Activated T-helper 2 cell treated with anti-CD3 and anti-CD28 coated beads, Interferon-gamma antibody, Interleukin-2, Interleukin-4, amounts not matched to agents 10 μg/mL and 5 μg/mL and 100 μg/mL, durations not matched to agents 14 hours and 24 hours and 36 hours (primary cell): ENCODE results near the gene CPSF7. TPM values are rescaled to one million over a fixed set of nuclear protein-coding genes. Genes with fewer than 3 reads are reported as not detected.
A peak's percentile ranks its signal among the peaks of the same experiment; 100 is the strongest.
"Not testable (repeated sequence)": the region's sequence is repeated elsewhere in the genome, so short reads cannot be mapped to it uniquely, and the experiment has no call there.

Source experiments
- DNase-seq: peaks from one replicate; pipeline ENCODE4 v3.0.0; 2021; ENCODE audit warnings: low spot score
- H3K27ac Mint-ChIP-seq: one replicate; pipeline ENCODE4 v1.8.0; 2021; ENCODE audit warnings: mixed read lengths
- H3K27me3 Mint-ChIP-seq: one replicate; pipeline ENCODE4 v1.8.0; 2021; ENCODE audit warnings: low read depth, mixed read lengths
- H3K36me3 Mint-ChIP-seq: one replicate; pipeline ENCODE4 v1.8.0; 2021; ENCODE audit warnings: low read depth, mixed read lengths
- H3K4me1 Mint-ChIP-seq: one replicate; pipeline ENCODE4 v1.8.0; 2021; ENCODE audit warnings: low read depth, mixed read lengths
- H3K4me3 Mint-ChIP-seq: one replicate; pipeline ENCODE4 v1.8.0; 2021; ENCODE audit warnings: low read depth, mild to moderate bottlenecking, moderate library complexity, mixed read lengths
- H3K9me3 Mint-ChIP-seq: one replicate; pipeline ENCODE4 v1.8.0; 2021; ENCODE audit warnings: mixed read lengths
- intact Hi-C: fragments of 100-400 bp; cut with micrococcal nuclease; formaldehyde crosslinking; loops from one replicate; pipeline ENCODE4 v1.15.1; 2023
- total RNA-seq: library from RNA; stranded (reverse); gene quantifications from 2 replicates; pipeline ENCODE4 v1.2.3, GENCODE V29; 2022

CPSF7 gene
- 123 and 135 TPM in 2 replicates for total RNA-seq

- intact Hi-C loops: loop anchor here (1.0 to 2.0 kb wide), 3 partner anchors 37 to 97 kb away; partner anchors contain the start of genes DDB1, TKFC, TMEM138 and TMEM216
- Mint-ChIP-seq H3K27me3 (no peaks in the 10 kb centered on the region), H3K36me3 (peaks cover 58% of the 10 kb centered on the region), H3K4me3 (peak within 1 kb of the TSS; percentile 95), H3K4me1 (peaks cover 43% of the 10 kb centered on the region), H3K9me3 (no peaks in the 10 kb centered on the region), H3K27ac (peak within 1 kb of the TSS; percentile 97)
- peak; percentile 97 for DNase-seq
Observed at GRCh38 chr11:61429691-61430582, at the start of gene CPSF7, which contains the start of gene SDHAF2. TSS of gene CPSF7 (minus strand) at chr11:61429975. CDS start at chr11:61429235, 740 bp downstream. TSS of gene SDHAF2 (plus strand) at chr11:61430124. CDS start at chr11:61430147, 23 bp downstream.

- H3K36me3 Mint-ChIP-seq: peaks cover 4% of the 10 kb centered on the region
- no peaks in the 10 kb centered on the region for H3K27me3 Mint-ChIP-seq
- no peaks in the 10 kb centered on the region for H3K9me3 Mint-ChIP-seq
- no peak overlapping the region for H3K27ac Mint-ChIP-seq
- no peak overlapping the region for H3K4me3 Mint-ChIP-seq
- H3K4me1 Mint-ChIP-seq: peaks cover 12% of the 10 kb centered on the region
- intact Hi-C loops: loop anchor here (1.0 kb wide), 1 partner anchor 40 kb away; no protein-coding TSS in a partner anchor
- peak; percentile 22 for DNase-seq
Observed at GRCh38 chr11:61477727-61478148, 48.0 kb upstream of the CPSF7 start.

GRCh38 chr11:61477126-61477525, 47.4 kb upstream of the CPSF7 start:
- Mint-ChIP-seq H3K27me3 (no peaks in the 10 kb centered on the region), H3K36me3 (peaks cover 4% of the 10 kb centered on the region), H3K27ac (no peak overlapping the region), H3K4me1 (peaks cover 14% of the 10 kb centered on the region), H3K4me3 (no peak overlapping the region), H3K9me3 (no peaks in the 10 kb centered on the region)
- intact Hi-C loops: loop anchor here (1.0 kb wide), 1 partner anchor 40 kb away; no protein-coding TSS in a partner anchor
- no peak for DNase-seq

GRCh38 chr11:61476371-61476770, 46.6 kb upstream of the CPSF7 start:
- Mint-ChIP-seq H3K27me3 (no peaks in the 10 kb centered on the region), H3K4me3 (no peak overlapping the region), H3K9me3 (no peaks in the 10 kb centered on the region), H3K36me3 (peaks cover 4% of the 10 kb centered on the region), H3K4me1 (peaks cover 14% of the 10 kb centered on the region), H3K27ac (no peak overlapping the region)
- no peak for DNase-seq
- intact Hi-C loops: no loop called here

- intact Hi-C loops: no loop called here
- peaks cover 14% of the 10 kb centered on the region for H3K4me1 Mint-ChIP-seq
- H3K27me3 Mint-ChIP-seq: no peaks in the 10 kb centered on the region
- H3K36me3 Mint-ChIP-seq: peaks cover 11% of the 10 kb centered on the region
- DNase-seq: no peak
- H3K4me3 Mint-ChIP-seq: no peak overlapping the region
- H3K9me3 Mint-ChIP-seq: no peaks in the 10 kb centered on the region
- no peak overlapping the region for H3K27ac Mint-ChIP-seq
Observed at GRCh38 chr11:61475433-61475832, 45.7 kb upstream of the CPSF7 start.

- Mint-ChIP-seq H3K36me3 (peaks cover 17% of the 10 kb centered on the region), H3K27ac (no peak overlapping the region), H3K4me1 (peaks cover 14% of the 10 kb centered on the region), H3K4me3 (no peak overlapping the region), H3K9me3 (no peaks in the 10 kb centered on the region), H3K27me3 (no peaks in the 10 kb centered on the region)
- intact Hi-C loops: no loop called here
- DNase-seq: no peak
Observed at GRCh38 chr11:61474013-61474643, 44.4 kb upstream of the CPSF7 start.

- DNase-seq: no peak
- Mint-ChIP-seq H3K27me3 (no peaks in the 10 kb centered on the region), H3K9me3 (no peaks in the 10 kb centered on the region), H3K4me3 (no peak overlapping the region), H3K36me3 (peaks cover 17% of the 10 kb centered on the region), H3K27ac (peak overlapping the region; percentile 8), H3K4me1 (peaks cover 14% of the 10 kb centered on the region)
- intact Hi-C loops: no loop called here
Observed at GRCh38 chr11:61473370-61474012, 43.7 kb upstream of the CPSF7 start.

GRCh38 chr11:61472868-61473267, 43.1 kb upstream of the CPSF7 start:
- Mint-ChIP-seq H3K4me1 (peaks cover 11% of the 10 kb centered on the region), H3K36me3 (peaks cover 18% of the 10 kb centered on the region), H3K4me3 (no peak overlapping the region), H3K27ac (no peak overlapping the region), H3K9me3 (no peaks in the 10 kb centered on the region), H3K27me3 (no peaks in the 10 kb centered on the region)
- intact Hi-C loops: no loop called here
- no peak for DNase-seq

GRCh38 chr11:61472282-61472681, 42.5 kb upstream of the CPSF7 start:
- no peak for DNase-seq
- H3K4me3 Mint-ChIP-seq: no peak overlapping the region
- intact Hi-C loops: no loop called here
- H3K27ac Mint-ChIP-seq: no peak overlapping the region
- H3K36me3 Mint-ChIP-seq: peaks cover 23% of the 10 kb centered on the region
- no peaks in the 10 kb centered on the region for H3K9me3 Mint-ChIP-seq
- peaks cover 11% of the 10 kb centered on the region for H3K4me1 Mint-ChIP-seq
- no peaks in the 10 kb centered on the region for H3K27me3 Mint-ChIP-seq

- H3K27ac Mint-ChIP-seq: no peak overlapping the region
Observed at GRCh38 chr11:61468002-61468401, 38.2 kb upstream of the CPSF7 start.

GRCh38 chr11:61467602-61468001, 37.8 kb upstream of the CPSF7 start:
- H3K4me1 Mint-ChIP-seq, H3K9me3 Mint-ChIP-seq, intact Hi-C loops, H3K27ac Mint-ChIP-seq, H3K4me3 Mint-ChIP-seq, H3K27me3 Mint-ChIP-seq, DNase-seq: not testable (repeated sequence)
- H3K36me3 Mint-ChIP-seq: peaks cover 29% of the 10 kb centered on the region

More at GRCh38 chr11:61468002-61468401, 38.2 kb upstream of the CPSF7 start:
- Mint-ChIP-seq H3K27me3 (no peaks in the 10 kb centered on the region), H3K4me1 (peaks cover 2% of the 10 kb centered on the region), H3K36me3 (peaks cover 29% of the 10 kb centered on the region), H3K4me3 (no peak overlapping the region), H3K9me3 (no peaks in the 10 kb centered on the region)
- no peak for DNase-seq
- intact Hi-C loops: no loop called here

GRCh38 chr11:61460986-61461385, 31.2 kb upstream of the CPSF7 start:
- Mint-ChIP-seq H3K27me3 (no peaks in the 10 kb centered on the region), H3K4me1 (no peaks in the 10 kb centered on the region), H3K4me3 (no peak overlapping the region), H3K27ac (no peak overlapping the region), H3K36me3 (peaks cover 19% of the 10 kb centered on the region), H3K9me3 (no peaks in the 10 kb centered on the region)
- intact Hi-C loops: no loop called here
- DNase-seq: no peak
